HCT116 (cell line): ENCODE results near the gene ATXN1. TPM values are rescaled to one million over a fixed set of nuclear protein-coding genes. Genes with fewer than 3 reads are reported as not detected.

Experiments
- ATAC-seq: fragments of 200-7000 bp; cut with Tn5 transposase; 2 replicates; pipeline ENCODE4 v1.9.1; 2020; ENCODE audit warnings: mild to moderate bottlenecking, moderate library complexity
- BruUV-seq: library from RNA; stranded (reverse); fragments of 400-500 nt; replicated peaks from 2 replicates; lab custom pipeline; 2021; lab: Mats Ljungman, UMichigan
- CTCF ChIA-PET: fragments of 300-600 bp; sonication (Branson Sonifier 250); formaldehyde crosslinking; loops from one replicate; lab custom pipeline; 2021; ENCODE audit warnings: antibody characterized with exemption; lab: Charles Lee
- POLR2A ChIA-PET: fragments of 300-600, 350-600 bp; sonication (Branson Sonifier 250); formaldehyde crosslinking; loops from one replicate; lab custom pipeline; 2021; ENCODE audit warnings: antibody characterized with exemption; lab: Charles Lee
- RAD21 ChIA-PET, 2 experiments: fragments of 300-600 bp; sonication (Branson Sonifier 250); formaldehyde crosslinking; loops; one replicate each; lab custom pipeline; 2023; ENCODE audit warnings: low total read pairs in 2 of 2; ENCODE audit not compliant: uncharacterized antibody in 2 of 2, unreplicated experiment in 2 of 2, low non-redundant PET in 1 of 2; lab: Charles Lee
- DNase-seq: peaks from one replicate; pipeline ENCODE4 v3.0.0-alpha.2; 2010; ENCODE audit warnings: low read depth, low spot score
- H2AFZ ChIP-seq: fragments of 200-600 bp; shearing (Covaris generic), sonication (generic); 2 replicates; pipeline ENCODE4 v1.6.1; 2017; ENCODE audit warnings: low read depth, mixed run types, mixed read lengths, antibody characterized with exemption, low read length; ENCODE audit not compliant: poor library complexity, severe bottlenecking
- H3K27ac ChIP-seq: 2 replicates; pipeline ENCODE4 v1.5.1; 2012; ENCODE audit warnings: low read depth, low read length
- H3K27me3 ChIP-seq: fragments of 200-600 bp; sonication (generic); 2 replicates; pipeline ENCODE4 v1.6.1; 2016; ENCODE audit warnings: mixed run types, low read length, mixed read lengths; ENCODE audit not compliant: insufficient read depth
- H3K36me3 ChIP-seq, 2 experiments: fragments of 200-500 bp in 1 of 2; fragments of 200-600 bp in 1 of 2; sonication (Bioruptor generic) in 1 of 2; sonication (generic) in 1 of 2; 2 replicates each; pipeline versions ENCODE4 v1.5.1 to v1.6.1; 2014 to 2016; ENCODE audit warnings: low read length in 2 of 2, inconsistent platforms in 1 of 2, mixed read lengths in 1 of 2, mixed run types in 1 of 2; ENCODE audit not compliant: insufficient read depth in 2 of 2, control insufficient read depth in 1 of 2
- H3K4me1 ChIP-seq, 2 experiments: fragments of 200-600 bp in 1 of 2; sonication (generic) in 1 of 2; 2 replicates each; pipeline versions ENCODE4 v1.5.1 to v1.6.1; 2012 to 2017; ENCODE audit warnings: low read length in 2 of 2, inconsistent platforms in 1 of 2, mild to moderate bottlenecking in 1 of 2, mixed read lengths in 1 of 2, mixed run types in 1 of 2, moderate library complexity in 1 of 2; ENCODE audit not compliant: insufficient read depth in 2 of 2, control insufficient read depth in 1 of 2
- H3K4me2 ChIP-seq: fragments of 200-600 bp; sonication (generic); 2 replicates; pipeline ENCODE4 v1.6.1; 2017; ENCODE audit warnings: mixed run types, low read length, mixed read lengths
- H3K4me3 ChIP-seq, 2 experiments: fragments of 200-600 bp in 1 of 2; sonication (generic) in 1 of 2; replicated peaks in 1 of 2; 2 replicates each; pipeline ENCODE4 v1.5.1; 2011 to 2016; ENCODE audit warnings: low read length in 2 of 2, control low read depth in 1 of 2, low read depth in 1 of 2, mild to moderate bottlenecking in 1 of 2, mixed read lengths in 1 of 2, mixed run types in 1 of 2
- H3K79me2 ChIP-seq: fragments of 200-600 bp; sonication (generic); 2 replicates; pipeline ENCODE4 v1.6.1; 2017; ENCODE audit warnings: mild to moderate bottlenecking, mixed run types, low read length, moderate library complexity, mixed read lengths; ENCODE audit not compliant: insufficient read depth
- H3K9ac ChIP-seq: fragments of 200-600 bp; sonication (generic); 2 replicates; pipeline ENCODE4 v1.6.1; 2016; ENCODE audit warnings: low read length, mixed read lengths
- H3K9me2 ChIP-seq: fragments of 200-600 bp; sonication (generic), shearing (Covaris generic); 2 replicates; pipeline ENCODE4 v1.6.1; 2017; ENCODE audit warnings: mixed run types, mild to moderate bottlenecking, moderate library complexity; ENCODE audit not compliant: insufficient read depth
- H3K9me3 ChIP-seq, 2 experiments: fragments of 200-500 bp in 1 of 2; fragments of 200-600 bp in 1 of 2; sonication (Bioruptor generic) in 1 of 2; sonication (generic) in 1 of 2; 2 replicates each; pipeline ENCODE4 v1.6.1; 2014 to 2017; ENCODE audit warnings: low read length in 2 of 2, mixed read lengths in 2 of 2, inconsistent platforms in 1 of 2, low read depth in 1 of 2, mild to moderate bottlenecking in 1 of 2, mixed run types in 1 of 2, moderate library complexity in 1 of 2; ENCODE audit not compliant: control insufficient read depth in 1 of 2, insufficient read depth in 1 of 2
- H4K20me1 ChIP-seq: fragments of 200-600 bp; sonication (generic), shearing (Covaris generic); 2 replicates; pipeline ENCODE4 v1.6.1; 2017; ENCODE audit warnings: mixed run types, mild to moderate bottlenecking, moderate library complexity; ENCODE audit not compliant: insufficient read depth
- ATF3 ChIP-seq: IDR thresholded peaks from 2 replicates; pipeline ENCODE4 v1.6.1; 2012
- CBX3 ChIP-seq: IDR thresholded peaks from 2 replicates; pipeline ENCODE4 v1.6.1; 2012; ENCODE audit warnings: low read depth
- CEBPB ChIP-seq: IDR thresholded peaks from 2 replicates; pipeline ENCODE4 v1.6.1; 2012; ENCODE audit warnings: low read depth
- CTCF ChIP-seq, 3 experiments: fragments of 200-600 bp in 1 of 3; sonication (generic) in 1 of 3; IDR thresholded peaks in 2 of 3; conservative IDR thresholded peaks in 1 of 3; 2 replicates each; pipeline ENCODE4 v1.5.1; 2012 to 2017; ENCODE audit warnings: low read depth in 2 of 3, low read length in 2 of 3, antibody characterized with exemption in 1 of 3, borderline replicate concordance in 1 of 3, control low read depth in 1 of 3, mild to moderate bottlenecking in 1 of 3, mixed read lengths in 1 of 3, mixed run types in 1 of 3, moderate library complexity in 1 of 3; ENCODE audit not compliant: insufficient read depth in 1 of 3
- EGR1 ChIP-seq: IDR thresholded peaks from 2 replicates; pipeline ENCODE4 v1.6.1; 2012; ENCODE audit warnings: low read depth
- ELF1 ChIP-seq: IDR thresholded peaks from 2 replicates; pipeline ENCODE4 v1.6.1; 2012; ENCODE audit warnings: low read depth, borderline replicate concordance
- JUND ChIP-seq: IDR thresholded peaks from 2 replicates; pipeline ENCODE4 v1.6.1; 2012
- REST ChIP-seq: IDR thresholded peaks from 2 replicates; pipeline ENCODE4 v1.6.1; 2012; ENCODE audit warnings: low read depth
- TCF7L2 ChIP-seq: IDR thresholded peaks from 2 replicates; pipeline ENCODE4 v1.7.0; 2011; ENCODE audit warnings: borderline replicate concordance, inconsistent platforms; ENCODE audit not compliant: insufficient read depth, insufficient read length; ENCODE audit errors: extremely low read depth
- ZFX ChIP-seq: fragments of 450-650 bp; IDR thresholded peaks from 2 replicates; pipeline ENCODE4 v1.6.1; 2017
- ZNF274 ChIP-seq: fragments of 200-500 bp; sonication (Bioruptor generic); IDR thresholded peaks from 2 replicates; pipeline ENCODE4 v1.6.1; 2014; ENCODE audit warnings: mild to moderate bottlenecking, low read depth, low read length, inconsistent platforms
- intact Hi-C: fragments of 100-400 bp; cut with micrococcal nuclease; formaldehyde crosslinking; loops from 2 replicates; pipeline ENCODE4 v1.10.0; 2022
- total RNA-seq: library from RNA; stranded (reverse); gene quantifications from one replicate; pipeline ENCODE4 v1.2.1, GENCODE V29; 2021; ENCODE audit not compliant: unreplicated experiment

The ATXN1 gene
- total RNA-seq, 1 experiment from 2014 or later: 21.0 TPM

GRCh38 chr6:16490616-16491015, 270.6 kb downstream of the ATXN1 start:
- no peaks in the 10 kb centered on the region for H3K9me3 ChIP-seq
- H3K4me3 ChIP-seq: no peak overlapping the region
- H3K79me2 ChIP-seq: no peaks in the 10 kb centered on the region
- no peaks in the 10 kb centered on the region for H3K36me3 ChIP-seq
- H3K4me2 ChIP-seq: no peak overlapping the region
- H3K27ac ChIP-seq: no peak overlapping the region
- no peaks in the 10 kb centered on the region for H3K9me2 ChIP-seq
- H4K20me1 ChIP-seq: no peaks in the 10 kb centered on the region
- ChIA-PET POLR2A (no interaction called here), RAD21 (no interaction called here), CTCF (no interaction called here)
- H3K9ac ChIP-seq: no peak overlapping the region
- no peak for ATAC-seq
- BruUV-seq: no TSS peak
- H3K27me3 ChIP-seq: no peaks in the 10 kb centered on the region
- H2AFZ ChIP-seq: no peak overlapping the region
- DNase-seq: no peak
- peaks cover 9 to 19% of the 10 kb centered on the region in 2 experiments for H3K4me1 ChIP-seq
- TF ChIP-seq REST (no peak), TCF7L2 (no peak), CEBPB (no peak), ZNF274 (no peak), ELF1 (no peak), CBX3 (no peak), EGR1 (no peak), CTCF (IDR thresholded peaks at IDR 0.05 in 2 of 3, conservative IDR thresholded peaks at IDR 0.05 in 1 of 3; ENCODE audit: borderline replicate concordance in 1 of 3, insufficient read depth in 1 of 3, low read depth in 2 of 3, low read length in 2 of 3) (no peak), JUND (no peak), ATF3 (no peak), ZFX (no peak)
- intact Hi-C loops: no loop called here
